Stomach (tissue), 4 donors: ENCODE results near the gene TGM3.

Experiments
- CTCF ChIP-seq, 7 experiments: fragments of 450-650 bp in 4 of 7; fragments of 200-600 bp in 3 of 7; sonication (generic) in 3 of 7; IDR thresholded peaks; one replicate each; pipeline ENCODE4 v1.5.1; 2016 to 2019; ENCODE audit warnings: antibody characterized with exemption in 7 of 7, control low read depth in 2 of 7, mild to moderate bottlenecking in 1 of 7
- POLR2A ChIP-seq, 4 donors: fragments of 450-650 bp; IDR thresholded peaks; one replicate each; pipeline ENCODE4 v1.6.1; 2016; ENCODE audit warnings: antibody characterized with exemption in 4 of 4, control low read depth in 2 of 4, mild to moderate bottlenecking in 1 of 4, moderate library complexity in 1 of 4

- no peak for TF ChIP-seq CTCF (IDR thresholded peaks at IDR 0.05)
- no peak for TF ChIP-seq POLR2A (IDR thresholded peaks at IDR 0.05)
These were observed 4.2 kb downstream of the TGM3 start for GRCh38 chr20:2300002-2300401.
